ENCODE results near the gene POLR3C. TPM values are rescaled to one million over a fixed set of nuclear protein-coding genes. Genes with fewer than 3 reads are reported as not detected.

POLR3C gene
- 26.2 and 27.8 TPM in 2 replicates for total RNA-seq

GRCh38 chr1:145823565-145824498, at the start of gene POLR3C, which contains the start of gene RNF115:
Gene POLR3C (plus strand): TSS chr1:145824200. CDS start chr1:145825777, 1,577 bp downstream.
Gene RNF115 (minus strand): TSS chr1:145824095. CDS start chr1:145823873, 222 bp downstream.

GRCh38 chr1:145845514-145846161, 21.6 kb downstream of the POLR3C start, which contains the start of gene NUDT17:
Gene NUDT17 (plus strand): TSS chr1:145845630. CDS start chr1:145845641, 11 bp downstream.

GRCh38 chr1:145858901-145859490, 35.0 kb downstream of the POLR3C start, which contains the start of gene PIAS3:
Gene PIAS3 (minus strand): TSS chr1:145859081. CDS start chr1:145858990, 91 bp downstream.

GRCh38 chr1:145885738-145886287, 61.8 kb downstream of the POLR3C start, which contains the start of gene ANKRD35:
Gene ANKRD35 (minus strand): TSS chr1:145885866. CDS start chr1:145885758, 108 bp downstream.

Other genes with a start within 250 kb of the POLR3C start
- 22.7 and 23.0 TPM in 2 replicates for gene GPR89A, start 216.2 kb upstream of the POLR3C start, total RNA-seq
- 0.09 and 0.19 TPM in 2 replicates for gene PDZK1, start 116.8 kb upstream of the POLR3C start, total RNA-seq
- not detected in 2 replicates for gene CD160, start 104.7 kb upstream of the POLR3C start, total RNA-seq
- 12.8 and 13.4 TPM in 2 replicates for gene RNF115, start 105 bp upstream of the POLR3C start, total RNA-seq
- gene NUDT17, start 21.4 kb downstream of the POLR3C start, total RNA-seq: 1.2 and 2.0 TPM in 2 replicates
- gene PIAS3, start 34.9 kb downstream of the POLR3C start, total RNA-seq: 5.7 and 9.4 TPM in 2 replicates
- gene ANKRD35, start 61.7 kb downstream of the POLR3C start, total RNA-seq: 0.28 and 0.81 TPM in 2 replicates
- gene ITGA10, start 85.8 kb downstream of the POLR3C start, total RNA-seq: 27.6 and 32.7 TPM in 2 replicates
- gene PEX11B, start 94.5 kb downstream of the POLR3C start, total RNA-seq: 24.5 and 25.9 TPM in 2 replicates
- 153 and 236 TPM in 2 replicates for gene RBM8A, start 103.3 kb downstream of the POLR3C start, total RNA-seq
- 18.5 and 18.7 TPM in 2 replicates for gene LIX1L, start 133.8 kb downstream of the POLR3C start, total RNA-seq
- 0.27 and 0.28 TPM in 2 replicates for gene ANKRD34A, start 140.4 kb downstream of the POLR3C start, total RNA-seq
- gene POLR3GL, start 140.5 kb downstream of the POLR3C start, total RNA-seq: 11.2 and 13.2 TPM in 2 replicates
- 30.4 and 109 TPM in 2 replicates for gene TXNIP, start 172.4 kb downstream of the POLR3C start, total RNA-seq
- not detected in 2 replicates for gene HJV, start 197.5 kb downstream of the POLR3C start, total RNA-seq